Vagina (tissue), 2 donors: Measurements from ENCODE around the gene DNER.

Experiments
- POLR2A ChIP-seq, 2 donors: fragments of 450-650 bp; IDR thresholded peaks; one replicate each; pipeline ENCODE4 v1.6.1; 2017; ENCODE audit warnings: antibody characterized with exemption in 2 of 2, mild to moderate bottlenecking in 2 of 2, moderate library complexity in 2 of 2
- POLR2AphosphoS5 ChIP-seq, 2 donors: sonication (generic); formaldehyde crosslinking; IDR thresholded peaks; one replicate each; pipeline ENCODE4 v1.9.0; 2017; ENCODE audit warnings: antibody characterized with exemption in 2 of 2, mild to moderate bottlenecking in 2 of 2, low read depth in 1 of 2; ENCODE audit not compliant: insufficient read depth in 1 of 2
- TF ChIP-seq, protein P1 (sequence below), 3 experiments: fragments of 450-650 bp in 2 of 3; fragments of 200-600 bp in 1 of 3; sonication (generic) in 1 of 3; IDR thresholded peaks; one replicate each; pipeline ENCODE4 v1.5.1; 2017 to 2019; ENCODE audit warnings: antibody characterized with exemption in 3 of 3, mild to moderate bottlenecking in 2 of 3, moderate library complexity in 2 of 3

DNA sequence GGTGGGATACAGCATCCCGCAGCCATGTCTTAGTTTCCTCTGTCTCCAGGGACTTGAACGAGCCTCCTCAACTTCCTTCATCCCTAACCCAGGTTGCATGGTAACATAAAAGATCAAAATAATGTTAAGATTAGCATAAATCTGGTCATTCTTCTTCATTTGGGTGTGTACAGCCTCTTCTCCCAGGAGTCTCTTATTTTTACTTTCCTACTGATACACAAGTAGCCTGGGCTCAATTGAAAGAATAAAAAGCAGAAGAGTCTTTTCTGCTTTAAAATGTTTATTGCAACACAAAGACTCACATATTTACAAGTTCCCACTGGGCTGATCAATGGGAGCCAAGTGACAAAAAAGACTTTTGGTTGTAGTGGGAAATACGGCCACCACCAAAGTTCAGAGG, 305.4 kb downstream of the DNER start:
- TF ChIP-seq POLR2AphosphoS5 (IDR thresholded peaks at IDR 0.05; ENCODE audit: insufficient read depth in 1 of 2, low read depth in 1 of 2): no peak
- TF ChIP-seq, protein P1, sequence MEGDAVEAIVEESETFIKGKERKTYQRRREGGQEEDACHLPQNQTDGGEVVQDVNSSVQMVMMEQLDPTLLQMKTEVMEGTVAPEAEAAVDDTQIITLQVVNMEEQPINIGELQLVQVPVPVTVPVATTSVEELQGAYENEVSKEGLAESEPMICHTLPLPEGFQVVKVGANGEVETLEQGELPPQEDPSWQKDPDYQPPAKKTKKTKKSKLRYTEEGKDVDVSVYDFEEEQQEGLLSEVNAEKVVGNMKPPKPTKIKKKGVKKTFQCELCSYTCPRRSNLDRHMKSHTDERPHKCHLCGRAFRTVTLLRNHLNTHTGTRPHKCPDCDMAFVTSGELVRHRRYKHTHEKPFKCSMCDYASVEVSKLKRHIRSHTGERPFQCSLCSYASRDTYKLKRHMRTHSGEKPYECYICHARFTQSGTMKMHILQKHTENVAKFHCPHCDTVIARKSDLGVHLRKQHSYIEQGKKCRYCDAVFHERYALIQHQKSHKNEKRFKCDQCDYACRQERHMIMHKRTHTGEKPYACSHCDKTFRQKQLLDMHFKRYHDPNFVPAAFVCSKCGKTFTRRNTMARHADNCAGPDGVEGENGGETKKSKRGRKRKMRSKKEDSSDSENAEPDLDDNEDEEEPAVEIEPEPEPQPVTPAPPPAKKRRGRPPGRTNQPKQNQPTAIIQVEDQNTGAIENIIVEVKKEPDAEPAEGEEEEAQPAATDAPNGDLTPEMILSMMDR (IDR thresholded peaks at IDR 0.05): no peak
- no peak for TF ChIP-seq POLR2A (IDR thresholded peaks at IDR 0.05)
